ENCODE data around the gene HAND1.

The HAND1 gene

GRCh38 chr5:154459015-154459414 lies 19.0 kb downstream of the HAND1 start:
- no peak overlapping the region for H3K4me3 ChIP-seq (replicated peaks; ENCODE audit: low read depth, low read length)
- no peaks in the 10 kb centered on the region for H3K27me3 ChIP-seq (replicated peaks; ENCODE audit: control insufficient read depth, insufficient read depth, low read length)
- H3K36me3 ChIP-seq (ENCODE audit: control insufficient read depth, insufficient read depth, low read length), result peaks cover 13% of the 10 kb centered on the region
- no peak for TF ChIP-seq CTCF (IDR thresholded peaks at IDR 0.05; ENCODE audit: insufficient read depth, low read length, poor library complexity, severe bottlenecking)
- no peak for DNase-seq (ENCODE audit: extremely low read depth, insufficient read length)

GRCh38 chr5:154456540-154456939 lies 21.5 kb downstream of the HAND1 start:
- no peak overlapping the region for H3K4me3 ChIP-seq (replicated peaks; ENCODE audit: low read depth, low read length)
- peaks cover 23% of the 10 kb centered on the region for H3K36me3 ChIP-seq (ENCODE audit: control insufficient read depth, insufficient read depth, low read length)
- no peak for TF ChIP-seq CTCF (IDR thresholded peaks at IDR 0.05; ENCODE audit: insufficient read depth, low read length, poor library complexity, severe bottlenecking)
- H3K27me3 ChIP-seq (replicated peaks; ENCODE audit: control insufficient read depth, insufficient read depth, low read length), result no peaks in the 10 kb centered on the region
- DNase-seq (ENCODE audit: extremely low read depth, insufficient read length), result no peak

GRCh38 chr5:154455585-154455984 lies 22.4 kb downstream of the HAND1 start:
- Histone ChIP-seq H3K4me3 (replicated peaks; ENCODE audit: low read depth, low read length) (no peak overlapping the region), H3K36me3 (ENCODE audit: control insufficient read depth, insufficient read depth, low read length) (peaks cover 23% of the 10 kb centered on the region), H3K27me3 (replicated peaks; ENCODE audit: control insufficient read depth, insufficient read depth, low read length) (no peaks in the 10 kb centered on the region)
- DNase-seq (ENCODE audit: extremely low read depth, insufficient read length), result no peak
- no peak for TF ChIP-seq CTCF (IDR thresholded peaks at IDR 0.05; ENCODE audit: insufficient read depth, low read length, poor library complexity, severe bottlenecking)

- DNase-seq (ENCODE audit: extremely low read depth, insufficient read length), result no peak
- no peak for TF ChIP-seq CTCF (IDR thresholded peaks at IDR 0.05; ENCODE audit: insufficient read depth, low read length, poor library complexity, severe bottlenecking)
- Histone ChIP-seq H3K4me3 (replicated peaks; ENCODE audit: low read depth, low read length) (no peak overlapping the region), H3K27me3 (replicated peaks; ENCODE audit: control insufficient read depth, insufficient read depth, low read length) (no peaks in the 10 kb centered on the region), H3K36me3 (ENCODE audit: control insufficient read depth, insufficient read depth, low read length) (peaks cover 19% of the 10 kb centered on the region)
These were observed 26.1 kb downstream of the HAND1 start for GRCh38 chr5:154451957-154452356.

- no peak for TF ChIP-seq CTCF (IDR thresholded peaks at IDR 0.05; ENCODE audit: insufficient read depth, low read length, poor library complexity, severe bottlenecking)
- Histone ChIP-seq H3K36me3 (ENCODE audit: control insufficient read depth, insufficient read depth, low read length) (peaks cover 12% of the 10 kb centered on the region), H3K27me3 (replicated peaks; ENCODE audit: control insufficient read depth, insufficient read depth, low read length) (no peaks in the 10 kb centered on the region), H3K4me3 (replicated peaks; ENCODE audit: low read depth, low read length) (no peak overlapping the region)
- DNase-seq (ENCODE audit: extremely low read depth, insufficient read length), result no peak
These were observed 28.2 kb downstream of the HAND1 start for GRCh38 chr5:154449786-154450185.

GRCh38 chr5:154447089-154447725 lies 30.8 kb downstream of the HAND1 start:
- peaks cover 2% of the 10 kb centered on the region; the same call in 1 of the 2 replicates for H3K36me3 ChIP-seq (ENCODE audit: control insufficient read depth, insufficient read depth, low read length)
- no peaks in the 10 kb centered on the region for H3K27me3 ChIP-seq (replicated peaks; ENCODE audit: control insufficient read depth, insufficient read depth, low read length)
- H3K4me3 ChIP-seq (replicated peaks; ENCODE audit: low read depth, low read length), result peak overlapping the region; percentile 95
- DNase-seq (ENCODE audit: extremely low read depth, insufficient read length), result no peak
- TF ChIP-seq CTCF (IDR thresholded peaks at IDR 0.05; ENCODE audit: insufficient read depth, low read length, poor library complexity, severe bottlenecking), result no peak
